Trophoblast cell (in vitro differentiated cells and primary cell): ENCODE data around the gene AK4.
"Not testable (repeated sequence)": the region's sequence is repeated elsewhere in the genome, so short reads cannot be mapped to it uniquely, and the experiment has no call there.

Experiments
- DNase-seq, 2 donors: peaks; one replicate each; pipeline ENCODE4 v3.0.0-alpha.2; 2016
- H2AFZ ChIP-seq: 2 replicates; pipeline ENCODE4 v1.6.1; 2013; ENCODE audit warnings: low read length, moderate library complexity, mild to moderate bottlenecking; ENCODE audit not compliant: insufficient read depth, poor library complexity
- H2AK5ac ChIP-seq: 2 replicates; pipeline ENCODE4 v1.6.1; 2013; ENCODE audit warnings: mild to moderate bottlenecking, low read length
- H2BK120ac ChIP-seq: 2 replicates; pipeline ENCODE4 v1.6.1; 2013; ENCODE audit warnings: low read length, mild to moderate bottlenecking, moderate library complexity; ENCODE audit not compliant: insufficient read depth, poor library complexity
- H2BK12ac ChIP-seq: 2 replicates; pipeline ENCODE4 v1.6.1; 2013; ENCODE audit warnings: mild to moderate bottlenecking, low read length, moderate library complexity
- H2BK5ac ChIP-seq: 2 replicates; pipeline ENCODE4 v1.6.1; 2013; ENCODE audit warnings: low read length, low read depth, moderate library complexity, mild to moderate bottlenecking; ENCODE audit not compliant: poor library complexity
- H3K14ac ChIP-seq: 2 replicates; pipeline ENCODE4 v1.6.1; 2013; ENCODE audit warnings: mild to moderate bottlenecking, low read length
- H3K18ac ChIP-seq: 2 replicates; pipeline ENCODE4 v1.6.1; 2013; ENCODE audit warnings: mild to moderate bottlenecking, low read length
- H3K23ac ChIP-seq: 2 replicates; pipeline ENCODE4 v1.6.1; 2013; ENCODE audit warnings: low read length
- H3K27ac ChIP-seq: 2 replicates; pipeline ENCODE4 v1.5.1; 2013; ENCODE audit warnings: low read depth, mild to moderate bottlenecking, inconsistent platforms, low read length, moderate library complexity
- H3K27me3 ChIP-seq: 2 replicates; pipeline ENCODE4 v1.6.1; 2013; ENCODE audit warnings: inconsistent platforms, mild to moderate bottlenecking, low read length, moderate library complexity; ENCODE audit not compliant: insufficient read depth
- H3K36me3 ChIP-seq, 2 experiments: 1 replicate in 1 of 2; 2 replicates in 1 of 2; pipeline ENCODE4 v1.6.1; 2013; ENCODE audit warnings: low read length in 2 of 2, mild to moderate bottlenecking in 2 of 2, moderate library complexity in 1 of 2; ENCODE audit not compliant: insufficient read depth in 2 of 2, control insufficient read depth in 1 of 2
- H3K4ac ChIP-seq: 2 replicates; pipeline ENCODE4 v1.6.1; 2013; ENCODE audit warnings: low read depth, mild to moderate bottlenecking, low read length, moderate library complexity
- H3K4me1 ChIP-seq, 2 experiments: 1 replicate in 1 of 2; 2 replicates in 1 of 2; pipeline ENCODE4 v1.6.1; 2013; ENCODE audit warnings: low read length in 2 of 2, mild to moderate bottlenecking in 2 of 2, moderate library complexity in 1 of 2; ENCODE audit not compliant: insufficient read depth in 2 of 2, control insufficient read depth in 1 of 2
- H3K4me2 ChIP-seq: 2 replicates; pipeline ENCODE4 v1.6.1; 2013; ENCODE audit warnings: inconsistent platforms, mild to moderate bottlenecking, low read length, moderate library complexity
- H3K4me3 ChIP-seq: 2 replicates; pipeline ENCODE4 v1.5.1; 2013; ENCODE audit warnings: mild to moderate bottlenecking, low read depth, low read length, inconsistent platforms
- H3K79me1 ChIP-seq: one replicate; pipeline ENCODE4 v1.6.1; 2013; ENCODE audit warnings: low read length
- H3K79me2 ChIP-seq: 2 replicates; pipeline ENCODE4 v1.6.1; 2013; ENCODE audit warnings: low read length, mild to moderate bottlenecking; ENCODE audit not compliant: control insufficient read depth, insufficient read depth, poor library complexity
- H3K9ac ChIP-seq: 2 replicates; pipeline ENCODE4 v1.6.1; 2013; ENCODE audit warnings: mild to moderate bottlenecking, low read length
- H3K9me3 ChIP-seq: 2 replicates; pipeline ENCODE4 v1.6.1; 2013; ENCODE audit warnings: low read depth, mild to moderate bottlenecking, control low read depth, inconsistent platforms, low read length; ENCODE audit not compliant: insufficient read depth
- H4K12ac ChIP-seq: 2 replicates; pipeline ENCODE4 v1.6.1; 2013; ENCODE audit warnings: low read depth, mild to moderate bottlenecking, low read length, moderate library complexity
- H4K8ac ChIP-seq: 2 replicates; pipeline ENCODE4 v1.6.1; 2013; ENCODE audit warnings: low read depth, mild to moderate bottlenecking, low read length, moderate library complexity
- H4K91ac ChIP-seq: one replicate; pipeline ENCODE4 v1.6.1; 2013; ENCODE audit warnings: low read depth, mild to moderate bottlenecking, low read length, moderate library complexity
- WGBS: extraction: QIAGEN DNeasy Blood & Tissue Kit; methylation state at CpG from one replicate; pipeline ENCODE4 v1.1.7; 2013; ENCODE audit warnings: missing lambda C conversion rate; ENCODE audit not compliant: insufficient read length, insufficient coverage; ENCODE audit errors: extremely low coverage; 5-methylcytosine and 5-hydroxymethylcytosine counted together

Gene AK4

DNA sequence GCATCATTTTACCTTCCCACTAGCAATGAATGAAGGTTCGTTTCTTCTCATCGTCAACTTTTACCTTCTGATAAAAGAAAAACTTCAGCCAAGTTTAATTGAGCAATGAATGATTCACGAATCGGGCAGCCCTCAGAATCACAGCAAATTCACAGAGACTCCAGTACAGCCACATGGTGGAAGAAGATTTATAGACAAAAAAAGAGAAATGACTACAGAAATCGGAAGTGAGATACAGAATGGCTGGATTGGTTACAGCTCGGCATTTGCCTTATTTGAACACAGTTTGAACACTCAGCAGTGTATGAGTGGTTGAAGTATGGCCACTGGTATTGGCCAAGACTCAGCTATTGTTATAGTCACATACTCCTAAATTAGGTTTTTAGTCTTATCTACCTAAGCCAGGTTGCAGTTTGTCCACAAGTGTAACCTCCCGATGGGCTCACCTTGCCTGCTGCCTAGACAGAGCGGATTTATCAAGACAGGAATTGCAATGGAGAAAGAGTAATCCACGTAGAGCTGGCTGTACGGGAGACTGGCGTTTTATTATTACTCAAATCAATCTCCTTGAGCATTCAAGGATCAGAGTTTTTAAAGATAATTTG, 15.3 kb downstream of the AK4 start:
- H2BK5ac ChIP-seq: no peak overlapping the region
- H3K18ac ChIP-seq: no peak overlapping the region
- no peak overlapping the region for H3K4ac ChIP-seq
- H3K4me1 ChIP-seq: peaks cover 4% of the 10 kb centered on the region in 2 experiments
- H3K14ac ChIP-seq: no peak overlapping the region
- H2AFZ ChIP-seq: no peak overlapping the region
- H3K4me2 ChIP-seq: no peak overlapping the region
- no peak overlapping the region for H4K91ac ChIP-seq
- no peak overlapping the region for H3K4me3 ChIP-seq
- H3K36me3 ChIP-seq: no peaks in the 10 kb centered on the region
- H3K79me1 ChIP-seq: no peaks in the 10 kb centered on the region
- no peaks in the 10 kb centered on the region for H3K27me3 ChIP-seq
- H2AK5ac ChIP-seq: no peak overlapping the region
- H2BK12ac ChIP-seq: no peak overlapping the region
- no peak overlapping the region for H3K9ac ChIP-seq
- H3K9me3 ChIP-seq: no peaks in the 10 kb centered on the region
- no peak overlapping the region for H4K12ac ChIP-seq
- no CpG with 5 or more reads among the region's 11 CpGs for WGBS
- no peak overlapping the region for H4K8ac ChIP-seq
- H3K23ac ChIP-seq: no peak overlapping the region
- no peak overlapping the region for H3K27ac ChIP-seq
- no peaks in the 10 kb centered on the region for H3K79me2 ChIP-seq
- peak in 1 of 2 donors; percentile 8 for DNase-seq
- H2BK120ac ChIP-seq: no peak overlapping the region

- not testable (repeated sequence) for H3K9me3 ChIP-seq, H3K4me1 ChIP-seq, H3K36me3 ChIP-seq, H4K91ac ChIP-seq, H3K79me1 ChIP-seq, H2AFZ ChIP-seq, H2BK120ac ChIP-seq, H2BK5ac ChIP-seq, H3K9ac ChIP-seq, H4K12ac ChIP-seq, H2BK12ac ChIP-seq, H4K8ac ChIP-seq, H3K79me2 ChIP-seq, H3K27me3 ChIP-seq, H3K14ac ChIP-seq, H3K4ac ChIP-seq, H3K4me2 ChIP-seq, H3K23ac ChIP-seq, H3K18ac ChIP-seq, DNase-seq, H3K27ac ChIP-seq, H2AK5ac ChIP-seq, H3K4me3 ChIP-seq
- WGBS: no CpG with 5 or more reads among the region's 3 CpGs
These were observed 16.1 kb downstream of the AK4 start for GRCh38 chr1:65164101-65164500.

- Histone ChIP-seq H2BK5ac (no peak overlapping the region), H4K12ac (no peak overlapping the region), H3K4me1 (peaks cover 4% of the 10 kb centered on the region in 2 experiments), H3K79me1 (no peaks in the 10 kb centered on the region), H3K27ac (no peak overlapping the region), H3K79me2 (no peaks in the 10 kb centered on the region), H2BK120ac (no peak overlapping the region), H3K36me3 (no peaks in the 10 kb centered on the region), H3K4me2 (no peak overlapping the region), H3K4me3 (no peak overlapping the region), H3K14ac (no peak overlapping the region), H3K9ac (no peak overlapping the region), H3K18ac (no peak overlapping the region), H3K9me3 (no peaks in the 10 kb centered on the region), H2AK5ac (no peak overlapping the region), H2AFZ (no peak overlapping the region), H3K27me3 (no peaks in the 10 kb centered on the region), H3K4ac (no peak overlapping the region), H3K23ac (no peak overlapping the region), H2BK12ac (no peak overlapping the region), H4K91ac (no peak overlapping the region), H4K8ac (no peak overlapping the region)
- peak in 1 of 2 donors; percentile 17 for DNase-seq
These were observed 16.6 kb downstream of the AK4 start for GRCh38 chr1:65164633-65165032.

- no CpG with 5 or more reads among the region's 5 CpGs for WGBS
These were observed 17.4 kb downstream of the AK4 start for GRCh38 chr1:65165269-65165993.

More at GRCh38 chr1:65165269-65165993, 17.4 kb downstream of the AK4 start:
- Histone ChIP-seq H3K23ac (no peak overlapping the region), H4K8ac (no peak overlapping the region), H3K9ac (no peak overlapping the region), H2BK5ac (no peak overlapping the region), H3K4ac (no peak overlapping the region), H2BK120ac (no peak overlapping the region), H3K4me3 (no peak overlapping the region), H3K4me1 (peaks cover 6 to 7% of the 10 kb centered on the region in 2 experiments), H3K14ac (no peak overlapping the region), H3K4me2 (no peak overlapping the region), H4K12ac (no peak overlapping the region), H3K9me3 (no peaks in the 10 kb centered on the region), H3K79me1 (no peaks in the 10 kb centered on the region), H3K79me2 (no peaks in the 10 kb centered on the region), H4K91ac (no peak overlapping the region), H2AK5ac (no peak overlapping the region), H3K36me3 (no peaks in the 10 kb centered on the region), H3K27ac (no peak overlapping the region), H3K18ac (no peak overlapping the region), H2AFZ (no peak overlapping the region), H3K27me3 (no peaks in the 10 kb centered on the region), H2BK12ac (no peak overlapping the region)
- peak in 1 of 2 donors; percentile 18 for DNase-seq
